ENCODE measurements around the gene CCT5. TPM values are rescaled to one million over a fixed set of nuclear protein-coding genes. Genes with fewer than 3 reads are reported as not detected.

Gene CCT5
- total and polyA plus RNA-seq, 10 of the 15 experiments (the other 5 are each of a cell fraction or from before 2014, with no cell fraction given), result 376 to 637 (median 543) TPM

- no peak for TF ChIP-seq ZBTB40 (IDR thresholded peaks at IDR 0.05; ENCODE audit: borderline replicate concordance)
- no peak for TF ChIP-seq PAX5 (IDR thresholded peaks at IDR 0.05; ENCODE audit: borderline replicate concordance, low read depth, low read length)
- TF ChIP-seq SIX5 (IDR thresholded peaks at IDR 0.05; ENCODE audit: low read depth, low read length, severe bottlenecking), result no peak
- TF ChIP-seq BCL3 (IDR thresholded peaks at IDR 0.05; ENCODE audit: borderline replicate concordance, insufficient read depth, low read depth, low read length, poor library complexity, severe bottlenecking), result no peak
- no peak for TF ChIP-seq MAX (IDR thresholded peaks at IDR 0.05; ENCODE audit: low read depth, low read length)
- TF ChIP-seq SUZ12 (IDR thresholded peaks at IDR 0.05; ENCODE audit: unreplicated experiment), result no peak
Observed at GRCh38 chr5:10291692-10292339, 41.7 kb downstream of the CCT5 start (continued).

All from GM12878 (cell line).